NCI-H345 treated with DMSO at 0.1 percent for 48 hours (cell line): Measurements from ENCODE around the gene ABCC5.

Source experiments
- DNase-seq: peaks from one replicate; lab custom pipeline; 2025; ENCODE audit not compliant: unreplicated experiment; lab: John Stamatoyannopoulos, UW

ABCC5 gene

DNA sequence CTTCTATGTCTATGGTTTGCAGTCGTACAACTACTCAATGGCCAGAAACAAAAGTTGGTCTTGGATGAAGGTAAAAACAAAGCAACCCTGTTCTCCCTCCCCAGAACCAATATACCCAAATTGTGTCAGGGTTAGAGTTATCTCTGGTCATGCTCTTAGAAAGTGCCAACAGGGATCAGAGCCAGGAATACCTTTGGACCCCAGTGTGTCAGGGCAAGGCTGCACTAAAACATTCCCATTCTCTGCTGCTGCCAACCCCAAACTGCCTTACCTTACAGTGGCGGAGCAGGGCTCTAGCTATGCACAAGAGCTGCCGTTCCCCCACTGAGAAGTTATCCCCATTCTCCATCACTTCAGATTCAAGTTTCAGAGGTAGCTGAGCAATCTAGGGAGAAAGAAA lies 90.6 kb downstream of the ABCC5 start:
- no peak for DNase-seq

DNA sequence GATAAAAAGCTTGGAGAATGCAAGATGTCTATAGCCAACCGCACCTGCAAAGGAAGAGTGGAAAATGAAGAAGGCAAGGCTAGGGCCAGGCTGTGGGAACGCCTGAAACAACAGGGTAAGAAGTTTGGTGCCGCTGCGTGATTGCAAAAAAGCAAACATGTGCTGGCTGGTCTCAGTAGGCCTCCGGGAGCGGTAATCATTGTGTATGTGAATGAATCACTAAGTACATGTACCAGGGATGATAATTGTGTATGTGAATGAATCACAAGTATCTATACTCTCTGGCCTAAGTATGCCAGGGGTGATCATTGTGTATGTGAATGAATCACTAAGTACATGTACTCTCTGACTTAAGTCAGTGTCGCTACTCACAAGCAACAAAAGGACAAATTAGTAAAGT lies 92.7 kb downstream of the ABCC5 start:
- no peak for DNase-seq

DNA sequence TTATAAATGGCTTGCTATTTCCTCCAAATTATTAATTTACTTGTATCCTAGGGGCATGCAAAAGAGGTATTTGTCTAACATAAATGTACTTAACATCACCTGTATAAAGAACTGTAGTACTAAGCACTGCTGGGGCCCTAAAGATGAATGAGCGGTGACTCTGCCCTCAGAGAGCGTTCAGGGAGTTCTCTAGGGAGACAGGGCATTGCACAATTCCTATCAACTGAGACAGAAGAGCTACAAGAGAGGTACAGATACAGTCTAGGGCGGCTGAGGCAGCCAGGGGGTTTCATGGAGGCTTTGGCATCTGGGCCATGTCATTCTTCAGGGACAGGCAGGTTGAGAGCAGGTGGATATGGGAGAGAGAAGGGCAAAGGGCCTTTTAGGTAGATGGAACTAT lies 93.1 kb downstream of the ABCC5 start:
- DNase-seq, result no peak

DNA sequence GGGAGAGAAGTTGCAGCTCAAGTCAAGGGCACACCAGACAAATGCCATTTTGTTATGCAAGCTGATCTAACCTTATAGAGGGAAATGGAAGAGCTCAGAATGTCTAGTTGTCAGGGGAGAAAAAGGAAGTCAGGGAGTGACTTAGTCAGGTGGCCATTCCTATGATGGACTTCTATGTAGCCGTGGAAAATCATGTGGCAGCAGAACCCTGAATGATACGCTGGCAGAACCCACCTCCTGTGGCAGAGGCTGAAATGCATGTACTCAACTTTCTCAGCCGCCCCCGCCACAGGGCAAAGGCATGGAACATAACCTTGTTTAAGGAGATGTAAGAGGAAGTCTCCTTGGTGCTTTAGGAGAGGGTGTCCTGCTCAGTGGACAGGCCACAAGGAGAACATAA lies 95.3 kb downstream of the ABCC5 start:
- no peak for DNase-seq

DNA sequence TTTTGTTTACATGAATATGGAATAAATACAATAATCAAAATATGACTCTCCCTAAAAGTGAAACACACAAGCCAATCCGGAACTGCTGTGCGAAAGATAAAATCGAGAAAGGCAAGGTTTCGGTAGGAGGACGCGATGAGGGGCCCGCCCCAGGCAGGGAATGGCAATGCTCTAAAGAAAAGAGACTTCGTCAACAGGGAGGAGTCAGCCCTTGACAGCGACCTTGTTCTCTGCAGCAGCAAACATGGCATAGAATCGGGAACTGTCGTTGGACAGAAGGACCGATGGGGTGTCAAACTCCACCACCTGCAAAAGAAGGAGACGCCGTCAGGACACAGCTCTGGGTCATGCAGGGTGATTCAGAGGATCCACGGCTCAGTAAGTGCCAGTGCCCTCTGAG lies 96.6 kb downstream of the ABCC5 start:
- no peak for DNase-seq

DNA sequence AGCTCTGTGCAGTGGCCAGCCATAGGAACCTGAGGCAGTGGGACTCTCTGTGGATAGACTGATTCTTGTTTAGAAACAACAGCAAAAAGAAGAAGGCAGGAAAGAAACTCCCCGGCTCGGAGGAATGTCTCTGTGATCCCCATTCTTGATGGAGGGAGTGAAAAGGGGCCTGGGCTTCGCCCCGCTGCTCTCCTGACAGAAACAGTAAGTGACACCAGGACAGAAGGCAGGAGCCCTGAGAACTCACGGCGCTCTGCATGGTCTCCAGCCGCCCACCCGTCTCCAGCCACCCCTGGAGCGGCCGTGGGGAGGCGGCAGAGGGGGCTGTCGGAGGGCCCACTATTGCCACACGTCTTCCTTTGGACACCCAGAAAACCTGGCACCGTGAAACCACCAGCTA lies 97.3 kb downstream of the ABCC5 start:
- no peak for DNase-seq

DNA sequence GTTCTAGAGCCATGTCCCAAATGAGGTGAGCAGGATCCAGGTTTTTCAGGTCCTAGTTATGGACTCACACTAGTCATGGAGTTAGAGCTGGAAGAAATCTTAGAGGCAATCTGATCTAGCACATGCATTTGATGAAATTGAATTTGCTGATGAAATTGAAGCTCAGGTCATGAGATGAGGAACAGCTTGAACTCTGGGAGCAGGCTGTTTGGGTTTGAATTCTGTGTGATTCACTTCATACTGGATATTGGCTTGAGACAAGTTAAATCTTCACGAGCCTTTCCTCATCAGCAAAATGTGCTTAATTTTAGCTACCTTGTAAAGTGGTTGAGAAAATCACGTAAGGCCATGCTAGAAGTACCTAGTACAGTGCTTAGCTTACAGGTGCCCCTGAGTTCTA lies 99.5 kb downstream of the ABCC5 start:
- DNase-seq, result no peak

DNA sequence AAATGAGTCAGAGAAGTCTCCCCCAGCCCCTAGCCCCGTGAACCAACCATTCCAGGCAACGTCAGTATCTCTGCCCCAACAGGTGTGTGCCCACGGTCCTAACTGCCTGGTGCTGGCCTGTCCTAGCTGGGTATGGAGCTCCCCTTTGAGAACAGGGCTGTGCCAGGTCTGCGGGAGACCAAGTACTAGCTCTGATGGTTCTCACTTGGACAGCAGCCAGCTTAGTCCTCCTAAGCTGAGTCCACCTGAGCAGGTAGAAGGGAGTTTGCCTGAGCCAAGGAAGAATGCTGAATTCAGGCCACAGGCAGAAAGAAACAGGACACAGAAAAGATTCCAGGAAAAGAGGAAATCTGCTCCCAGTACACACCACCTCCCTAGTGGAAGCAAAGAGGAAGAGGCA lies 99.9 kb downstream of the ABCC5 start:
- DNase-seq, result peak; percentile 21

DNA sequence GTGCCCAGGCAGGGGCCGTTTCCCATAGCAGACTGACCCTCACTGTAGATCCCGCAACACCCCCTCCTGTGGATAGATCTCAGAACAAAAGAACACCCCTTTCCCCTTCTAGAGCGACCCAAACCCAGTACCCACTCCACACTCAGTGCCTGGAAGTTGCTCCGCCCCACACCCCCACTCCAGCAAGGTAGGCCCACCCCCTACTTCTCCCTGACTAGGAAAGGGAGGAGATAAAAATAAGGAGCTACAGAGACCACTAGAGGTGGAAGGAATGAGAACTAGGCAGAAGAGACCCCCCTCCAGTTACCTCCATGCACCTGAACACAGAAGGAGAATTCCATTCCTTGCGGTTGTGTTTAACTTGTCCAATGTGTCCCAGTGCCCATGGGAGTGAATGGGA lies 102.8 kb downstream of the ABCC5 start:
- no peak for DNase-seq

DNA sequence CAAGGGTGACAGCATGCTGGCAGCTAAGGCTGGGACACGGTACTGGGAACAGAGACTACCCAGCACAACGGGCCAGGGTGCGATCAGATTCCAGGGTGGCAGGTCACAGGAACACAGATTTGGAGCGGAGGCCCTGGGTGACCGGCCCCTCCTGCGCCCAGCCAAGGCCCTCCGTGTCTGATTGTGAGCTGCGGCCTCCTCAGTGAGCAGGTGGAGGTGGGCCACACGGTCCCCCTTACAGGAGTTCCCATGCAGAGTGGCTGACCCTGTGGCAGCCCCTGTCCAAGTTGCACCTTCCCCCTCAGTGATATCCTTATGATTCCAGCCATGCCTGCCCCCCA lies 104.1 kb downstream of the ABCC5 start:
- no peak for DNase-seq

DNA sequence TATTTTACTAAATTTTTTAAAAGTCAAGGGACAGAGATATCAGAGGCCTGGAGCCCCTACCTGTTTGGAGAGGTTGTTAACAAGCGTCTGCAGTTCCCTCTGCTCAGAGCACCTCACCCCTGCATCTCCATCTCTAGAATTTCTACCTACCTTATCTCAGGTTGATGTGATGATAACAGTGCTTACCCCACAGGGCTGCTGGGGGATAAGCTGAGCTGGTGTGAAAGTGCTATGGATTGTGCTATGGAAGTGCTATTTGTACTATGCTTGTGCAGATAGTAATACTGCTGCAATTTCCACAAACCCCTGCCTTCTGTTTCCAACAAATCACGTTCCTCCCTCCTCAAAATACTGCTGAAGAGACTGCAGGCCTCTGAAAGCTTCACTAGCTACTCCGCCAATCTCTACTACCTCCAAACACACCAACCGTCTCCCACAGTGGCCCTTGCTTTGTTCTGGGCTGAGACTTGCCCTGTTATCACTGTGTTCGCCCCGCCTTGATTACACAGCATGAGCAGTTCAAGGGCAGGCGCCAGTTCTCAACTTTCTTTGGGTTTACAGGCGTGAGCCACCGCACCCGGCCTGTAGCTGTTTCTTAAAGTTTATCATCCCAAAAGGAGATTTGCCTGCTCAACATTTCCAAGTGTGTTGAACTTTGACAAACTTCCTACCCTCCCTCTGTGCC lies 104.6 kb downstream of the ABCC5 start:
- DNase-seq, result no peak

DNA sequence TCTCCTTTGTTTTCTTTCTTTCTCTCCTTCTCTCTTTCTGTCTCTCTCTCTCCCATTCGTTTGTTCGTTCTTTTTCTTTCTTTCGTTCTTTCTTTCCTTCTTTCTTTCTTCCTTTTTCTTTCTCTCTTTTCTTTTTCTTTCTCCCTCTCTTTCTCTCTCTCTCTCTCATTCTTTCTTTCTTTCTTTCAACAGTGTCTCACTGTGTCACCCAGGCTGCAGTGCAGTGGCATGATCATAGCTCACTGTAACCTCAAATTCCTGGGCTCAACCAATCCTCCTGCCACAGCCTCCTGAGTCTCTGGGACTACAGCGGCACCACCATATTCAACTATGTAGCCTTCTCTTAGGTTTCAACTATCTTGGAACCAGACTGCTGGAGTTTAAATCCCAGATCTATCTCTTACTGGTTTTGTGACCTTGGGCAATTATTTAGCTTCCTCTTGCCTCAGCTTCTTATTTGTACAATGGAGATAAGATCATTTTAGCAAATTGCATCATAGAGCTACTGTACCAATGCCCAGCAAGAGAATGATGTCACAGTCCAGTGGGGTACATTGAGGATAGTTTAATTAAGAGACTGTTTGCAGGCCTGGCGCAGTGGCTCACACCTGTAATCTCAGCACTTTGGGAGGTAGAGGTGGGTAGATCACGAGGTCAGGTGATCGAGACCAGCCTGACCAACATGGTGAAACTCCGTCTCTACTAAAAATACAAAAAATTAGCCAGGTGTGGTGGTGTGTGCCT lies 105.7 kb downstream of the ABCC5 start:
- no peak for DNase-seq

DNA sequence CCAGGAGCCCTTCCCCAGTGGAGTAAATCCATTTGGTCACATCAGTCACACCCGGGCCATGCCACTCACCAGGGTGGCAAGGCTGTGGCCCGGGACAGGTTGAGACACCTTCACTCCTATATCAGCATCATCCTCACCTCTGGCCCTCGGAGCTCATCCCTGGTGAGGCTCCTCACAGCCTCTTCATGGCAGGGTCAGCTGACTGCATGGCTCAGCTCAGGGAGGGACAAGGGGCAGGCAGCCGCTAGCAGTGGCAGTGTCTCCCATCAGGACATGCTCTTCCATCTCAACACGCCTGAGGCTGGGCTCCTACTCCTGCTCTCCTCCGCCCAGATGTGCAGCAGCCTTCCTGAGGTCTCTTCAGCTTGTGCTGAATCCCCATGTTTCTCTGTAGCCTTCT lies 106.6 kb downstream of the ABCC5 start:
- DNase-seq, result no peak

DNA sequence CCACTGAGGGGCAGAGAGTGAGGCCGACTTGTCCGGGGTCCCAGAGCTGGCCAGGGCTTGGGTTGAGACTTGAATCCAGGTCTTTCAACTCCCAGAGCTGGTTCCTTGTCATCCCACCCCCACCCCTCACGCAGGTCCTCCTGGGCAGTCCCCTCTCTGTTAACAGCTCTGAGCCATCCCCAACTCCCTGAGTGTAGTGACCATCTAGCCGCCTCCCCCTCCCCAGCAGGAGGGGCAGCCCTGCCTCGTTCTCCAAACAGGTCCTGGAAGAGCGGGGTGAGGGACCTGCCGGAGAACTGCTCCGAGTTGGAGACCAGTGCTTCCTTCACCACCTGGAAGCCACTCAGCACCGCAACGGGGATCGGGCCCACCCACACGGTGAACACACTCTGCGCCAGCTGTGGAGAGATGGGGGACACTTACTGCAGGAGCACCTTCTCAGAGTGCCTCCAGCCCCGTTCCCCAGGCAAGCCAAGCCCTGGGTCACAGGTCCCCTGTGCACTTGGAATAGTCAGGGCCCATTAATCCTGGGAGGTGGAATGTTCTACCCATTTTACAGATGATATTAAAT lies 108.6 kb downstream of the ABCC5 start:
- DNase-seq, result no peak

DNA sequence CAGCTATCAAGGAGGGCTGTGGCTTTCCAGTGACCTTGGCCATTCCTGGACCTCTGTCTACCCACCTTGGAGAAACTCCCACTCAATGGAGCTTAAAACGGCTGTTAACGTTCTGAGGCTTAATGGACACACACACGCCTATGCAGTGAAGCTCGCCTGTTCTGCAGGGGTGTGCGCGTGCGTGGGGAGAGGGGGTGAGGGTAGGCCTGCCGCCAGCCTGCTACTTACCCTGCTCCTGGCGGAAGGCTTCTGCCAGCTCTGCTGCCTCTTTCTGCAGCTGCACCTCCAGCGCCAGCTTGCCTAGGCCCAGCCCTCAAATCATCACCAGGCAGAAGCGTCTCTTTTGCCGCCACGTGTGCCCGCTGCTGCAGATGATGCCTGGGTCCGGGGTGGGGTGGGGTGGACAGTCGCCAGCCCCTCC lies 109.8 kb downstream of the ABCC5 start:
- DNase-seq, result no peak

DNA sequence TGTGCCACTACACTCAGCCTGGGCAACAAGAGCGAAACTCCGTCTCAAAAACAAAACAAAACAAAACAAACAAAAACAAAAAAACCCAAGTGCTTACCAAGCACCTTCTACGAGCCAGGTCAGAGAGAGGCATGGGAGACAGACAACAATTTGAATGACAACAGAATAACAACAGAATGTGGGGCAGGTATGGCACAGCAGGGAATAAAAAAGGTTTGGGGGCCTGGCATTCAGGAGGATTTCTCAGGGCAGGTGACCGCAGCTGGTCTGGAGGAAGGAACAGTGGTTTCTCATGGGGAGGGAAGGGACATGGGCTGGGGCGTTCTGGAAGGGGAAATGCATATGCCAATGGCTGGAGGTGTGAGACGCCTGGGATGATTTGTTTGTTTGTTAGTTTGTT lies 110.5 kb downstream of the ABCC5 start:
- no peak for DNase-seq

DNA sequence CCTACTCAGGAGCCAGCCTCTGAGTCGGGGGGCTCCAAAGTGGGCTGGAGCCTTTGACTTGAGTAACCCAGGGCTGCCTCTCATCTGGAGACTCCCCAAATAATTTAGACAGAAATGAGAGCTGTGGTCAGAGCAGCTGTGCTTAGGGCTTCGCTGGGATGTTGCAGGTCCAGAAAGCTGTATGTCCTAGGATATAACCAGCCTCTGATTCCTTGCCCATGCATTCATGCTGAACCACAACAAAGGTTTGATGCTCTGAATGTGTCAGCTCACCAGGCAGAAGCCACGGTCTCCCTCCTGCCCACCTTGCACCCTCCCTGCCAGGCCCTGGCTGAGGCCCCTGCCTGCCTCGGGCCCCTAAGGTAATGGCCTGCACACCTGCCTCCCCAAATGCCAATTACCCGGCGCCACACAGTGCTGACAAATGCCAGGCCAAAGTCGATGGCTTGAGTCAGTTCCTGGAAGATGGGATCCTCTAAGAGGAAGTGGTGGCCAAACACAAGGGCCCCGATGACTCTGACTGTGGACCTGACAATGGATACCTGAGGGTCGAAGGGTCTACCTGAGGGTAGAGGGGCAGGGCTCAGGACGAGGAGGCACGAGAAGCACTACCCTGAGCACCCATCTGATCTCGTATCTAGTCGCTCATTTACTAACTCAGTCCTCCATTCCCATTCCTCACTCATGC lies 111.3 kb downstream of the ABCC5 start:
- DNase-seq, result no peak

DNA sequence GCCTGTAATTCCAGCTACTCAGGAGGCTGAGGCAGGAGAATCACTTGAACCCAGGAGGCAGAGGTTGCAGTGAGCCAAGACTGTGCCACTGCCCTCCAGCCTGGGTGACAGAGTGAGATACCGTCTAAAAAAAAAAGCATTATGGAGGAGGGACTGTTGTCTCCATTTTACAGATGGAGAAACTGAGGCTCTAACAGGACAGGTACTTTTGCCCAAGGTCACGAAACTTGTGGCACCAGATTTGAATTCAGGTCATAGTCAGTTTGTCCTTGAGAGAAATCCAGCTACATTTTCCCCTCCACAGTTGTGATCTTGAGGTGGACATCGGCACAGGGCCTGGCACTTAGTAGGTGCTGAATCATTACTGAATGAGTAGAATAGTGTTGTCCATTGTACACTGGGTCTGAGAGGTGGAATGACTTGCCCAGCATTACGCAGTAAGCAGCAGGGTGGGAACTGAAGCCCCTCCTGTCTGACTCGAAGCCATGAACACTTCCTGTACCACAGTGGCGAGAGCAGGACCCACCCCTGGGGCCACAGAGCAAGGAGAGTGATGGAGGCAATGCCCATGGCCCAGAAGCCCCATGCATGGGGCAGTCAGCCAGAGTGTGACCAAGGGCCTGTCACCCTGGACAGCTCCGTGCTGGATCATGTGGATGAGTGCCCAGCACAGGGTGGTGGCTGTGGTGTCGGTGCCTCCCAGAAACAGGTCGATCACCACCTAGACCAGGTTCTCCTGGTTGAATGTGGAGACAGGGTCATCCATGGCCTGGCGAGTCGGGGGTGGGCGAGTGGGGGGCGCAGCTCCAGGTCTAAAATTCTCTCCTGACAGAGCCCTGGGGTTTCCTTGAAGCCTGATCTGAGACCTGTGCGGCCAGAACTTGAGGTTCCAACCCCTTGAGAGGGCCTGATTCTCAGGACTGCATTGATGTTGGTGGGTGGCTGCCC lies 112.6 kb downstream of the ABCC5 start:
- no peak for DNase-seq

DNA sequence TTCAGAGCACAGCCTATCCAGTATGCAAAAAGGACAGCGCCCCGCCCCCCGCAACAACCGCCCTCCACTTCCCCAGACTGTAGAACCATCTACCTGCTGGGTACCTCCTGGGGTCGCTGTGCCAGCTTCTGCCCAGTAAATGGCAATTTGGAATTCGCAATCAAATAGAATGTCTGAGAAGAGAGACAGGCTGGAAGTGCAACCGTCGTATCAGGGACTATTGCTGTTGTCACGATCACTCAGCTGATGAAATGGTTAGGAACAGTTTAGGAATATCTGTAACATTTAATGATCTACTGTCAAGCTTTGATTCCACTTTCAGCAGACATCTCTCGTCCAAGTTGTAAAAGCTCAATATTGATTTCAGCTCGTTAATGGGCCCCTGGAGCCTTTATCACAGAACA lies 119.7 kb downstream of the ABCC5 start:
- DNase-seq, result no peak

DNA sequence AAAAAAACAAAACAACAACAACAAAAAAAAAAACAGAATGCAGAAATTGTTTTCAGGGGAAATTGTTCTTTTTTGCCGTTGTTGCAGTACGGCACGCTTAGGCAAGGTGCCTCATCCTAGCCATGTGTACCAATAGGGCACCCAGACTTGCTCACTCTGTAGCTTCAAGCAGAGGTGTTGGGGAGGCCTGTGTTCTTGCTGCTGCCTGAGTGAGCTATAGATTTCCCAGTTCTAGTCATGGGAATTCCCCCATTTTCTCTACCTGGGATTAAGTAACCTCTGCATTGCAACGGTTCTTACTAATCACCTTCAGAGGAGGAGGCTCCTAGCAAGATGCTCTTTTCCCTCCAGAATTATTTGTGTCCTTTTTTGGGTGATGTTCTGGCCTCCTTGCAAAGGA lies 120.1 kb downstream of the ABCC5 start:
- no peak for DNase-seq

DNA sequence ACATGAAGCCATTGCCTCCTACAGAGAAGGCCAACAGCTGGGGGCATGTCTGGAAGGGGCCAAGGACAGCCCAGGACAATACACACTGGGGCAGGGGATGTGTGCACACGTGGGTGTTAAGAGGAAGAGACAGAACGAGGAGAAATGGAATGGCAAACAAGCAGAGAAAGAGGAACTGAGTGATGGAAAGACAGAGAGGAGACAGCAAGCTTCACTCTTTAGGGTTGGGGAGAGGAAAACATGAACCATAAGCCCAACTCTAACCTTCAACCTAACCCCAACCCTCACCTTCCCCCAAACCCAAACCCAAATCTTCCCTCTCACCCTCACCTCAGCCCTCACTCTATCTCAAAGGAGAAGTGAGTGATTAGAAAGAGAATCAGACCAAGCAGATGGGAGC lies 121.1 kb downstream of the ABCC5 start:
- no peak for DNase-seq
